IPS DF 6.9 (cell line): ENCODE data around the gene BOLL.
"Not testable (repeated sequence)": the region's sequence is repeated elsewhere in the genome, so short reads cannot be mapped to it uniquely, and the experiment has no call there.

Experiments used
- DNase-seq: peaks from one replicate; pipeline ENCODE4 v3.0.0-alpha.2; 2013; ENCODE audit warnings: low read depth, low spot score
- H3K27ac ChIP-seq: one replicate; pipeline ENCODE4 v1.5.1; 2013; ENCODE audit warnings: low read length, control low read depth
- H3K27me3 ChIP-seq: 2 replicates; pipeline ENCODE4 v1.6.1; 2013; ENCODE audit warnings: mild to moderate bottlenecking, low read length; ENCODE audit not compliant: control insufficient read depth, insufficient read depth
- H3K36me3 ChIP-seq: 2 replicates; pipeline ENCODE4 v1.6.1; 2013; ENCODE audit warnings: low read length; ENCODE audit not compliant: control insufficient read depth, insufficient read depth
- H3K4me1 ChIP-seq: 2 replicates; pipeline ENCODE4 v1.6.1; 2013; ENCODE audit warnings: low read length; ENCODE audit not compliant: control insufficient read depth, insufficient read depth
- H3K4me3 ChIP-seq: 2 replicates; pipeline ENCODE4 v1.5.1; 2013; ENCODE audit warnings: mild to moderate bottlenecking, low read length
- H3K9me3 ChIP-seq: 2 replicates; pipeline ENCODE4 v1.6.1; 2013; ENCODE audit warnings: low read length, inconsistent platforms; ENCODE audit not compliant: control insufficient read depth, insufficient read depth
- WGBS: extraction: QIAGEN DNeasy Blood & Tissue Kit; methylation state at CpG from one replicate; pipeline ENCODE4 v1.1.7; 2013; ENCODE audit warnings: mixed read lengths, missing lambda C conversion rate; ENCODE audit not compliant: insufficient read length, insufficient coverage; 5-methylcytosine and 5-hydroxymethylcytosine counted together

The BOLL gene

DNA sequence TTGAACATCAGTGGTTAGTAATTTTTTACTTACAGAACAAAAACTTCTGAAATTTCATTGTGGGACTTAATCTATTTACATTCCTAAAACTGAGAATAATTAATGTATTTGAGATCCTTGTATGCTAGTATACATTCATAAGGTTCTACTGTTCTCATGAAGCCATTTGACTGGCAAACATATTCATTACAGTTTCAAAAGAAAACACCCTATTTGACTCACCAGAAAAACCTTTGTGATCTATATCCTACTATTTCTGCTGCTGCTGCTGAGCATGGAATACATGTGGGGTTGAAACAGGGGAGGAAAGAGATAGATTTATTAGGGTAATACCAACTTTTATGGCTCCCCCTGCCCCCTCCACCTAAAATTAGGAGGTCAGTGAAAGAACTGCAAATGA is 58.1 kb downstream of the BOLL start:
- no peak overlapping the region for H3K27ac ChIP-seq
- H3K9me3 ChIP-seq: no peaks in the 10 kb centered on the region
- DNase-seq: no peak
- no peaks in the 10 kb centered on the region for H3K4me1 ChIP-seq
- H3K4me3 ChIP-seq: no peak overlapping the region
- no peaks in the 10 kb centered on the region for H3K36me3 ChIP-seq
- no peaks in the 10 kb centered on the region for H3K27me3 ChIP-seq

- H3K9me3 ChIP-seq: no peaks in the 10 kb centered on the region
- WGBS: no CpG with 5 or more reads among the region's 2 CpGs
- H3K27me3 ChIP-seq: no peaks in the 10 kb centered on the region
- H3K4me3 ChIP-seq: no peak overlapping the region
- DNase-seq: no peak
- H3K27ac ChIP-seq: no peak overlapping the region
- H3K4me1 ChIP-seq: no peaks in the 10 kb centered on the region
- H3K36me3 ChIP-seq: no peaks in the 10 kb centered on the region
Observed at GRCh38 chr2:197717863-197718262, 67.3 kb downstream of the BOLL start.

DNA sequence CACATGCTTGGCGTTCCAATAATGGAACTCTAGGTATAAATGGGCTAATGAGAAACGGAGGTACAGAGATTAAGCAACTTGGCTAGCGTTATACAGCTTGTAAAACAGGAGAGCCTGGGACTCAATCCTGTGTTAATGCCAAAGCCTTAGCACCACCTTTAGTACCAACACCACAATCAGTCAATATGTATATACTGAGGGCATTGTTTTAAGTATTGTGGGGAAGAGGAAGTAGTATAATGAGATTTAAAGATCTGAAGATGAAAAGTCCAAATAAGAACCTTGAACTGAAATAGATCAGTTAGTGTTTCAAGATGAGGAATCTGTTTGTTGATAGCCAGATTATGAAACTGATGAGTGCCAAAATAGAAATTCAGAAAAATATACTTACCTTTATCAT is 71.8 kb downstream of the BOLL start:
- no peaks in the 10 kb centered on the region for H3K9me3 ChIP-seq
- no peaks in the 10 kb centered on the region for H3K4me1 ChIP-seq
- WGBS: no CpG with 5 or more reads among the region's 3 CpGs
- DNase-seq: no peak
- peaks cover 2% of the 10 kb centered on the region; the same call in 1 of the 2 replicates for H3K36me3 ChIP-seq
- H3K27ac ChIP-seq: no peak overlapping the region
- no peaks in the 10 kb centered on the region for H3K27me3 ChIP-seq
- H3K4me3 ChIP-seq: no peak overlapping the region

GRCh38 chr2:197711578-197711977 is 73.5 kb downstream of the BOLL start:
- Histone ChIP-seq H3K36me3 (peaks cover 2% of the 10 kb centered on the region; the same call in 1 of the 2 replicates), H3K27me3 (no peaks in the 10 kb centered on the region), H3K9me3 (no peaks in the 10 kb centered on the region), H3K4me1 (no peaks in the 10 kb centered on the region), H3K4me3 (no peak overlapping the region), H3K27ac (no peak overlapping the region)
- no peak for DNase-seq

DNA sequence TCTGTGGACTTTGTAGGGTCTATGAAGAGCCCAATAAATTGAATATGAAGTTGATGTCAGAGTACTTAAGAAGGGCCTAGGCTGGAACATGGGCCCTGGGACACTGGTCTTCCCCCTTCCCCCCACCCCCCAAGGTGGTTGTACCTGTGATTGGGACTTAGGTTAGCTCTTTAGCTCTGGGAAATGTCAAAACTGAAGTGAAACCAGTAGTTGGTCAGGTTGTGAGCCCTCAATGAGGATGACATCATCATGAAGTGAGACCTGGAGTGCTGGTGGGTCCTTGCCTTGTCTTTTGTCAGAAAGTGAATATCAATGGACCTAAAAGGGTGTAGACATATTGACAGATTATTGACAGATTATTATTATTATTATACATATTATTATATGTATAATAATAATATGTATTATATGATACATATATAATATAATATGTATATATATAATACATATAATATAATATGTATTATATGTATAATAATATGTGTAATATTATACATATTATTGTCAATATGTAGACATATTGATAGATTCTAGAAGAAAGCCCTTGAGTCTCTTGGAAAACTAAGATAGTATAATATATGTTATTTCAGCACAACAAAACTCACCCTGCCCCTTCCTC is 74.6 kb downstream of the BOLL start:
- no peak overlapping the region for H3K27ac ChIP-seq
- no peak overlapping the region for H3K4me3 ChIP-seq
- no peaks in the 10 kb centered on the region for H3K9me3 ChIP-seq
- H3K4me1 ChIP-seq: no peaks in the 10 kb centered on the region
- DNase-seq: no peak
- no peaks in the 10 kb centered on the region for H3K27me3 ChIP-seq
- H3K36me3 ChIP-seq: peaks cover 2% of the 10 kb centered on the region; the same call in 1 of the 2 replicates

DNA sequence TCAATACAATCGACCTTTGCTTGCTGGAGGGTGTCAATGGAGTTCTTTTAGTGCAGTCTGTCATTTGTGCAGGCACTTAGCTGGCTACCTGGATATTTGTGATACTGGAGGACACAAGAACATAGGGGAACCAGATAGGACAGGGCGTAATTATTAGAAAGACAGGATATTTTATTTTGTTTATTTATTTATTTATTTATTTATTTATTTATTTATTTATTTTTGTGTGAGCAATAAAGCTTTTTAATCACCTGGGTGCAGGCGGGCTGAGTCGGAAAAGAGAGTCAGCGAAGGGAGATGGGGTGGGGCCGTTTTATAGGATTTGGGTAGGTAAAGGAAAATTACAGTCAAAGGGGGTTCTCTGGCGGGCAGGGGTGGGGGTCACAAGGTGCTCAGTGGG is 76.0 kb downstream of the BOLL start:
- DNase-seq, H3K9me3 ChIP-seq, H3K27ac ChIP-seq, H3K27me3 ChIP-seq, H3K4me3 ChIP-seq, H3K36me3 ChIP-seq, H3K4me1 ChIP-seq: not testable (repeated sequence)
- no CpG with 5 or more reads among the region's 7 CpGs for WGBS

- Histone ChIP-seq H3K27me3 (no peaks in the 10 kb centered on the region), H3K9me3 (no peaks in the 10 kb centered on the region), H3K4me1 (no peaks in the 10 kb centered on the region), H3K36me3 (peaks cover 2% of the 10 kb centered on the region; the same call in 1 of the 2 replicates), H3K4me3 (no peak overlapping the region), H3K27ac (no peak overlapping the region)
- no peak for DNase-seq
- WGBS: no CpG with 5 or more reads among the region's 2 CpGs
Observed at GRCh38 chr2:197708331-197708730, 76.8 kb downstream of the BOLL start.

GRCh38 chr2:197707316-197708213 is 77.6 kb downstream of the BOLL start:
- WGBS: no CpG with 5 or more reads among the region's 4 CpGs
- no peak for DNase-seq
- no peaks in the 10 kb centered on the region for H3K4me1 ChIP-seq
- H3K36me3 ChIP-seq: peaks cover 2% of the 10 kb centered on the region; the same call in 1 of the 2 replicates
- H3K27ac ChIP-seq: no peak overlapping the region
- no peaks in the 10 kb centered on the region for H3K9me3 ChIP-seq
- no peaks in the 10 kb centered on the region for H3K27me3 ChIP-seq
- peak overlapping the region; percentile 3; the same call in 1 of the 2 replicates for H3K4me3 ChIP-seq

GRCh38 chr2:197706839-197707207 is 78.3 kb downstream of the BOLL start:
- no peaks in the 10 kb centered on the region for H3K27me3 ChIP-seq
- H3K27ac ChIP-seq: no peak overlapping the region
- no peak for DNase-seq
- H3K4me1 ChIP-seq: no peaks in the 10 kb centered on the region
- H3K4me3 ChIP-seq: peak overlapping the region; percentile 61; the same call in 1 of the 2 replicates
- H3K36me3 ChIP-seq: peaks cover 2% of the 10 kb centered on the region; the same call in 1 of the 2 replicates
- H3K9me3 ChIP-seq: no peaks in the 10 kb centered on the region
- WGBS: no CpG with 5 or more reads among the region's 5 CpGs

GRCh38 chr2:197705912-197706838 is 78.9 kb downstream of the BOLL start:
- Histone ChIP-seq H3K9me3 (no peaks in the 10 kb centered on the region), H3K4me1 (no peaks in the 10 kb centered on the region), H3K36me3 (no peaks in the 10 kb centered on the region; the same call in 1 of the 2 replicates), H3K27ac (no peak overlapping the region), H3K4me3 (peak overlapping the region; percentile 61), H3K27me3 (no peaks in the 10 kb centered on the region)
- no peak for DNase-seq
- no CpG with 5 or more reads among the region's 38 CpGs for WGBS
